Activated CD4-positive, alpha-beta T cell treated with anti-CD3 and anti-CD28 coated beads, Interleukin-2, amount 10 ng/mL, durations not matched to agents 24 days and 14 days (primary cell): Measurements from ENCODE around the gene ACTN4. TPM values are rescaled to one million over a fixed set of nuclear protein-coding genes. Genes with fewer than 3 reads are reported as not detected.

Experiments used
- DNase-seq: peaks from one replicate; pipeline ENCODE4 v3.0.0; 2022
- H3K27ac Mint-ChIP-seq: one replicate; pipeline ENCODE4 v1.8.0; 2022; ENCODE audit warnings: mild to moderate bottlenecking, mixed read lengths
- H3K27me3 Mint-ChIP-seq: one replicate; pipeline ENCODE4 v1.8.0; 2022; ENCODE audit warnings: mixed read lengths
- H3K36me3 Mint-ChIP-seq: one replicate; pipeline ENCODE4 v1.8.0; 2022; ENCODE audit warnings: low read depth, mild to moderate bottlenecking, mixed read lengths
- H3K4me1 Mint-ChIP-seq: one replicate; pipeline ENCODE4 v1.8.0; 2021; ENCODE audit warnings: mixed read lengths
- H3K4me3 Mint-ChIP-seq: one replicate; pipeline ENCODE4 v1.8.0; 2022; ENCODE audit warnings: mild to moderate bottlenecking, moderate library complexity, mixed read lengths
- H3K9me3 Mint-ChIP-seq: one replicate; pipeline ENCODE4 v1.8.0; 2021; ENCODE audit warnings: mixed read lengths
- intact Hi-C: fragments of 100-400 bp; cut with micrococcal nuclease; formaldehyde crosslinking; loops from one replicate; pipeline ENCODE4 v1.15.1; 2023
- total RNA-seq: library from RNA; stranded (reverse); gene quantifications from 2 replicates; pipeline ENCODE4 v1.2.3, GENCODE V29; 2022

ACTN4 gene
- total RNA-seq, 1 donor from 2014 or later = 243 TPM

GRCh38 chr19:38647966-38648768 is 718 bp downstream of the ACTN4 start:
- H3K4me3 Mint-ChIP-seq = peak overlapping the region; percentile 97
- H3K9me3 Mint-ChIP-seq = no peaks in the 10 kb centered on the region
- intact Hi-C loops = loop anchor here (1.0 to 5.0 kb wide), 5 partner anchors 7 to 1184 kb away; partner anchors contain the start of genes DYRK1B and HNRNPL
- H3K27ac Mint-ChIP-seq = peak overlapping the region; percentile 86
- DNase-seq = peak; percentile 67
- H3K4me1 Mint-ChIP-seq = peaks cover 47% of the 10 kb centered on the region
- H3K36me3 Mint-ChIP-seq = peaks cover 29% of the 10 kb centered on the region
- H3K27me3 Mint-ChIP-seq = no peaks in the 10 kb centered on the region

GRCh38 chr19:38648769-38649304 is 1.4 kb downstream of the ACTN4 start:
- intact Hi-C loops = loop anchor here (5.0 kb wide), 2 partner anchors 38 to 1183 kb away; partner anchors contain the start of gene DYRK1B

GRCh38 chr19:38649305-38650171 is 2.1 kb downstream of the ACTN4 start:
- H3K27ac Mint-ChIP-seq = peak overlapping the region; percentile 69
- peak overlapping the region; percentile 97 for H3K4me3 Mint-ChIP-seq
- no peaks in the 10 kb centered on the region for H3K27me3 Mint-ChIP-seq
- intact Hi-C loops = loop anchor here (5.0 kb wide), 2 partner anchors 38 to 1183 kb away; partner anchors contain the start of gene DYRK1B
- H3K9me3 Mint-ChIP-seq = no peaks in the 10 kb centered on the region
- DNase-seq = no peak
- H3K4me1 Mint-ChIP-seq = peaks cover 56% of the 10 kb centered on the region
- H3K36me3 Mint-ChIP-seq = peaks cover 39% of the 10 kb centered on the region

More at GRCh38 chr19:38648769-38649304, 1.4 kb downstream of the ACTN4 start:
- Mint-ChIP-seq H3K4me1 (peaks cover 53% of the 10 kb centered on the region), H3K36me3 (peaks cover 35% of the 10 kb centered on the region), H3K27me3 (no peaks in the 10 kb centered on the region), H3K9me3 (no peaks in the 10 kb centered on the region), H3K4me3 (peak overlapping the region; percentile 97), H3K27ac (peak overlapping the region; percentile 86)
- DNase-seq = no peak

GRCh38 chr19:38650172-38650775 is 2.8 kb downstream of the ACTN4 start:
- DNase-seq = no peak
- peak overlapping the region; percentile 69 for H3K27ac Mint-ChIP-seq
- no peaks in the 10 kb centered on the region for H3K9me3 Mint-ChIP-seq
- H3K36me3 Mint-ChIP-seq = peaks cover 43% of the 10 kb centered on the region
- peaks cover 63% of the 10 kb centered on the region for H3K4me1 Mint-ChIP-seq
- intact Hi-C loops = no loop called here
- H3K4me3 Mint-ChIP-seq = peak overlapping the region; percentile 97
- H3K27me3 Mint-ChIP-seq = no peaks in the 10 kb centered on the region

- Mint-ChIP-seq H3K4me3 (no peak overlapping the region), H3K4me1 (peaks cover 70% of the 10 kb centered on the region), H3K36me3 (peaks cover 45% of the 10 kb centered on the region), H3K27me3 (no peaks in the 10 kb centered on the region), H3K27ac (no peak overlapping the region), H3K9me3 (no peaks in the 10 kb centered on the region)
- DNase-seq = no peak
- intact Hi-C loops = no loop called here
These were observed 3.6 kb downstream of the ACTN4 start for GRCh38 chr19:38650911-38651584.

GRCh38 chr19:38653028-38653571 is 5.7 kb downstream of the ACTN4 start:
- Mint-ChIP-seq H3K27me3 (no peaks in the 10 kb centered on the region), H3K27ac (no peak overlapping the region), H3K36me3 (peaks cover 52% of the 10 kb centered on the region), H3K9me3 (no peaks in the 10 kb centered on the region), H3K4me3 (no peak overlapping the region), H3K4me1 (peaks cover 85% of the 10 kb centered on the region)
- intact Hi-C loops = no loop called here
- no peak for DNase-seq

- Mint-ChIP-seq H3K36me3 (peaks cover 39% of the 10 kb centered on the region), H3K27ac (peak overlapping the region; percentile 47)
- intact Hi-C loops = loop anchor here (1.0 to 5.0 kb wide), 3 partner anchors 7 to 78 kb away; partner anchors contain the start of gene ACTN4
These were observed 7.2 kb downstream of the ACTN4 start for GRCh38 chr19:38654628-38655055.

GRCh38 chr19:38655148-38655824 is 7.8 kb downstream of the ACTN4 start:
- Mint-ChIP-seq H3K4me1 (peaks cover 71% of the 10 kb centered on the region), H3K9me3 (no peaks in the 10 kb centered on the region), H3K27ac (peak overlapping the region; percentile 83), H3K27me3 (no peaks in the 10 kb centered on the region), H3K36me3 (peaks cover 37% of the 10 kb centered on the region), H3K4me3 (peak overlapping the region; percentile 66)
- intact Hi-C loops = loop anchor here (1.0 to 5.0 kb wide), 3 partner anchors 8 to 77 kb away; partner anchors contain the start of gene ACTN4
- DNase-seq = peak; percentile 83

More at GRCh38 chr19:38654628-38655055, 7.2 kb downstream of the ACTN4 start:
- H3K4me3 Mint-ChIP-seq = peak overlapping the region; percentile 31
- no peaks in the 10 kb centered on the region for H3K27me3 Mint-ChIP-seq
- H3K4me1 Mint-ChIP-seq = peaks cover 76% of the 10 kb centered on the region
- no peaks in the 10 kb centered on the region for H3K9me3 Mint-ChIP-seq
- DNase-seq = no peak

- Mint-ChIP-seq H3K4me3 (peak overlapping the region; percentile 66), H3K9me3 (no peaks in the 10 kb centered on the region), H3K27me3 (no peaks in the 10 kb centered on the region), H3K4me1 (peaks cover 64% of the 10 kb centered on the region), H3K27ac (peak overlapping the region; percentile 83), H3K36me3 (peaks cover 41% of the 10 kb centered on the region)
- DNase-seq = peak; percentile 84
- intact Hi-C loops = loop anchor here (2.0 to 5.0 kb wide), 2 partner anchors 30 to 76 kb away; no protein-coding TSS in a partner anchor
These were observed 8.9 kb downstream of the ACTN4 start for GRCh38 chr19:38656171-38656981.

GRCh38 chr19:38657633-38658222 is 10.3 kb downstream of the ACTN4 start:
- peaks cover 61% of the 10 kb centered on the region for H3K4me1 Mint-ChIP-seq
- peak overlapping the region; percentile 80 for H3K27ac Mint-ChIP-seq
- DNase-seq = no peak
- H3K4me3 Mint-ChIP-seq = peak overlapping the region; percentile 66
- H3K27me3 Mint-ChIP-seq = no peaks in the 10 kb centered on the region
- no peaks in the 10 kb centered on the region for H3K9me3 Mint-ChIP-seq
- H3K36me3 Mint-ChIP-seq = peaks cover 37% of the 10 kb centered on the region
- intact Hi-C loops = loop anchor here (2.0 to 5.0 kb wide), 2 partner anchors 29 to 75 kb away; no protein-coding TSS in a partner anchor
